BJ (cell line): Measurements from ENCODE around the gene HOXD8. TPM values are rescaled to one million over a fixed set of nuclear protein-coding genes. Genes with fewer than 3 reads are reported as not detected.
A peak's percentile ranks its signal among the peaks of the same experiment; 100 is the strongest.

Experiments
- CTCF ChIA-PET: fragments of 350-600 bp; formaldehyde crosslinking; extraction: SDS; loops from one replicate; lab custom pipeline; 2021; ENCODE audit warnings: antibody characterized with exemption, inconsistent platforms; lab: Yijun Ruan, JAX
- POLR2A ChIA-PET: fragments of 300-600 bp; sonication (Branson Sonifier 250); formaldehyde crosslinking; extraction: SDS; loops from one replicate; lab custom pipeline; 2021; ENCODE audit warnings: antibody characterized with exemption; lab: Charles Lee
- DNase-seq: peaks from one replicate; pipeline ENCODE4 v3.0.0-alpha.2; 2011; ENCODE audit warnings: low read depth
- H3K27me3 ChIP-seq: 2 replicates; pipeline ENCODE4 v1.6.0; 2011; ENCODE audit warnings: low read length; ENCODE audit not compliant: control insufficient read depth, insufficient read depth
- H3K36me3 ChIP-seq: 2 replicates; pipeline ENCODE4 v1.5.1; 2011; ENCODE audit warnings: low read length; ENCODE audit not compliant: control insufficient read depth, insufficient read depth
- H3K4me3 ChIP-seq: 2 replicates; pipeline ENCODE4 v1.5.1; 2011; ENCODE audit warnings: low read depth, mild to moderate bottlenecking, control low read depth, low read length
- polyA plus RNA-seq: library from polyadenylated mRNA; depleted of rRNA; stranded (reverse); fragments of >200 nt; gene quantifications from 2 replicates; pipeline ENCODE4 v1.2.3, GENCODE V29; 2011
- TF ChIP-seq, protein P1 (sequence below): IDR thresholded peaks from 2 replicates; pipeline ENCODE4 v1.5.1; 2011; ENCODE audit warnings: low read depth, mild to moderate bottlenecking, control low read depth, inconsistent platforms, low read length, moderate library complexity; ENCODE audit not compliant: insufficient read depth

The HOXD8 gene
- polyA plus RNA-seq, 1 experiment, result 0.86 TPM

DNA sequence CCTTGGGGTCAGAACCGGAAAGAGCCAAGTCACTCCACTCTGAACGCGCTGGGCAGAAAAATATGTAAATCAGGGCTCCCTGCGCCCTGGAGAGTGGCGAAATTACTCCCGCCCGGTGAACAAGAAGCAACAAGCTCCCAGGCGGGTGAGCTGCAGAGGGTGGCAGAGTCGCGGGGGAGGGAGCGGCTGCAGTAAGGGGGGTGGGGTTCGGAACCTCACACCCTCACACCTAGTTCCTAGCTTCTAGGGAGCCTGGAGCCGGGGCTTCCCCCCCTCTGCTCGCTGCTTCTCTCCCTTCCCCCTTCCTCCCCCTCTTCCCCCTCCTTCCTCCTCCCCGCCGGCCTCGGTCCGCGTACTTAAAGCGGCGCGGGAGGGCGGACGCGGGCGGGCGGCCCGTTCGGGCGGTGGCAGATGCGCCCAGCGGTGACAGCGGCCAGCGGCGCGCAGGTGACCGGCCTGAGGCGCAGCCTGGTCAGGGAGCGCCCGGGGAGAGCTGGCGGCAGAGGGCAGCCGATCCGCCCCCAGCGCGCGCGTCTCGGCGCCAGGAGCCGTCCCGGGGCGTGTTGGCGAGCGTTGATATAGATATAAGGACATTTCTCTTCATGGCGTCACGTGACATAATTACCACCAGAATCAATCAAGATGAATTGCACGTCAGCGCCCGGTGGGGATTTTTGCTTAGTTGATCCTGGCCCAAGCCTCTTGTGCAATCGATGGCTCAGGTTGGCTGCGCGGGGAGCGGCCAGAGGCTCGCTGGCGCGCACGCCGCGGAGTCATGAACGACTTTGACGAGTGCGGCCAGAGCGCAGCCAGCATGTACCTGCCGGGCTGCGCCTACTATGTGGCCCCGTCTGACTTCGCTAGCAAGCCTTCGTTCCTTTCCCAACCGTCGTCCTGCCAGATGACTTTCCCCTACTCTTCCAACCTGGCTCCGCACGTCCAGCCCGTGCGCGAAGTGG, 22.6 kb upstream of the HOXD8 start, which contains the start of gene HOXD11:
Gene HOXD11, plus strand, starts transcription at position 700 of the 959 bp plus-strand sequence. Its CDS starts 76 bp downstream, at position 776.
- H3K36me3 ChIP-seq, result peaks cover 1% of the 10 kb centered on the region
- peaks cover 3% of the 10 kb centered on the region; the same call in 1 of the 2 replicates for H3K27me3 ChIP-seq
- POLR2A ChIA-PET, result no interaction called here
- TF ChIP-seq, protein P1, sequence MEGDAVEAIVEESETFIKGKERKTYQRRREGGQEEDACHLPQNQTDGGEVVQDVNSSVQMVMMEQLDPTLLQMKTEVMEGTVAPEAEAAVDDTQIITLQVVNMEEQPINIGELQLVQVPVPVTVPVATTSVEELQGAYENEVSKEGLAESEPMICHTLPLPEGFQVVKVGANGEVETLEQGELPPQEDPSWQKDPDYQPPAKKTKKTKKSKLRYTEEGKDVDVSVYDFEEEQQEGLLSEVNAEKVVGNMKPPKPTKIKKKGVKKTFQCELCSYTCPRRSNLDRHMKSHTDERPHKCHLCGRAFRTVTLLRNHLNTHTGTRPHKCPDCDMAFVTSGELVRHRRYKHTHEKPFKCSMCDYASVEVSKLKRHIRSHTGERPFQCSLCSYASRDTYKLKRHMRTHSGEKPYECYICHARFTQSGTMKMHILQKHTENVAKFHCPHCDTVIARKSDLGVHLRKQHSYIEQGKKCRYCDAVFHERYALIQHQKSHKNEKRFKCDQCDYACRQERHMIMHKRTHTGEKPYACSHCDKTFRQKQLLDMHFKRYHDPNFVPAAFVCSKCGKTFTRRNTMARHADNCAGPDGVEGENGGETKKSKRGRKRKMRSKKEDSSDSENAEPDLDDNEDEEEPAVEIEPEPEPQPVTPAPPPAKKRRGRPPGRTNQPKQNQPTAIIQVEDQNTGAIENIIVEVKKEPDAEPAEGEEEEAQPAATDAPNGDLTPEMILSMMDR, result no peak
- peak within 1 kb of the TSS; percentile 54 for H3K4me3 ChIP-seq
- DNase-seq, result no peak
- CTCF ChIA-PET, result no interaction called here

DNA sequence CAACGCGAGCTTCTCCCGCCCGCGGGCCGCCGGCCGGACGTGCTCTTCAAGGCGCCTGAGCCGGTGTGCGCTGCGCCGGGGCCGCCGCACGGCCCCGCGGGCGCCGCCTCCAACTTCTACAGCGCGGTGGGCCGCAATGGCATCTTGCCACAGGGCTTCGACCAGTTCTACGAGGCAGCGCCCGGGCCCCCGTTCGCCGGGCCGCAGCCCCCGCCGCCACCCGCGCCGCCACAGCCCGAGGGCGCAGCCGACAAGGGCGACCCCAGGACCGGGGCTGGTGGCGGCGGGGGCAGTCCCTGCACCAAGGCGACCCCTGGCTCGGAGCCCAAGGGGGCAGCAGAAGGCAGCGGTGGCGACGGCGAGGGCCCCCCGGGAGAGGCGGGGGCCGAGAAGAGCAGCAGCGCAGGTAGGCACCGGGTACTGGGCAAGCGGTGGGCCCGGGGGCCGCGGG, 21.7 kb upstream of the HOXD8 start:
- Histone ChIP-seq H3K36me3 (peaks cover 1% of the 10 kb centered on the region), H3K27me3 (peaks cover 3% of the 10 kb centered on the region; the same call in 1 of the 2 replicates), H3K4me3 (peak overlapping the region; percentile 35)
- POLR2A ChIA-PET, result no interaction called here
- no peak for DNase-seq
- TF ChIP-seq, protein P1, result no peak
- CTCF ChIA-PET, result interaction anchor here (0.6 kb wide), 1 partner anchor 1496 kb away, joined by 3 read pairs; no protein-coding TSS in a partner anchor

DNA sequence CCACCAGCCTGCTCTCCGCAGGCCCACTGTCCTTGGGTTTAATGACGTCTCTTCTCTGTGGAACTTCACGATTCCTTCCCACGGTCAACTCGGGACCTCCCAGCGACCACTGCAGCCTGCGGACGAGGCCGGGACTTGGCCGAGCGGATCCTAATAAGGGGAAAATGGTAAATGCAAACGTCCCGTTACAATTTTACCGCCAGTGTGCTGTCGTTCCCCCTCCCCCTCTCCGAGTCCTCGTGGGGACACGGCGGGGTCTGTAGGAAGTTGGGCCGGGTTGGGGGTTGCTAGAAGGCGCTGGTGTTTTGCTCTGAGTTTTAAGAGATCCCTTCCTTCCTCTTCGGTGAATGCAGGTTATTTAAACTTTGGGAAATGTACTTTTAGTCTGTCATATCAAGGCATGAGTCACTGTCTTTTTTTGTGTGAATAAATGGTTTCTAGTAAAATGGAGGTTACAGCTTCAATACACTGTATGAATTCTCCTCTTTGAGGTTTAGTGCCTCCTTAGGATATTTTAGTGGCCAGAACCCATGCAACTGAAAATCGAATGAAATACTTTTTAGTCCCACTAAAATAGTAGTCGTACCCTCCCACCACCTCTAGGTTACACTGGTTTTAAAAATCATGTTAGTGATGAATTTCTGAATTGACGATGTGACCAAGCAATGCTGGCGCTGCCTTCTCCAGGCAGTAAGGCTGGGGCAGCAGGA, 20.2 kb upstream of the HOXD8 start:
- H3K36me3 ChIP-seq, result peaks cover 1% of the 10 kb centered on the region
- H3K27me3 ChIP-seq, result peaks cover 3% of the 10 kb centered on the region; the same call in 1 of the 2 replicates
- TF ChIP-seq, protein P1, result no peak
- ChIA-PET CTCF (interaction anchor here (1.0 to 1.9 kb wide), 6 partner anchors 11 to 545 kb away, joined by 3 to 7 read pairs (median 4); no protein-coding TSS in a partner anchor), POLR2A (no interaction called here)
- DNase-seq, result no peak
- no peak overlapping the region for H3K4me3 ChIP-seq

DNA sequence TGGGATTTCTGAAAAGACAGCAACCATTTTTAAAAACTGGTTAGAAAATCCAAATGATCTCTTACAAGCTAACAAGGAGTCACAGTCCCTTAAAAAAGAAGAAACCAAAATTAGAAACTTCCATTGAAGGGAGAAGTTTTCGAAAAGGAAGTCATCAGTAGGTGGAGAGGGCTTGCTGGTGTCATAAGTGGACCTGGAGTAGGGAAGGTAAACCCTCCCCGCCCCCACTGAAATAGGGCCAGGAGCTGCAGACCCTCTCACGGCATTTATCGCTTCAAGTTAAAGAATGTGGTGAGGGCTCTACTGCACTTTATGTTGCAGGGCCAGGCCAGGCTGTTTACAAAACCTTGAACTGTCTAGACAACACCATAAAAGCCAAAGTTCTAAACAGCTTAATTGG, 19.6 kb upstream of the HOXD8 start:
- no peak overlapping the region for H3K4me3 ChIP-seq
- POLR2A ChIA-PET, result no interaction called here

More for the DNA sequence above, 19.6 kb upstream of the HOXD8 start:
- Histone ChIP-seq H3K27me3 (peaks cover 3% of the 10 kb centered on the region; the same call in 1 of the 2 replicates), H3K36me3 (peaks cover 1% of the 10 kb centered on the region)
- CTCF ChIA-PET, result interaction anchor here (0.6 to 1.9 kb wide), 7 partner anchors 10 to 544 kb away, joined by 3 to 7 read pairs (median 4); no protein-coding TSS in a partner anchor
- no peak for DNase-seq
- TF ChIP-seq, protein P1, result no peak
